Mesodermal cell (in vitro differentiated cells): ENCODE data around the gene RYR3.

ENCODE experiments used
- H3K27ac ChIP-seq: 2 replicates; pipeline ENCODE4 v1.7.0; 2013; ENCODE audit warnings: mild to moderate bottlenecking, low read depth, low read length, moderate library complexity; ENCODE audit not compliant: severe bottlenecking
- H3K36me3 ChIP-seq: 2 replicates; pipeline ENCODE4 v1.7.1; 2013; ENCODE audit warnings: mild to moderate bottlenecking, low read length, moderate library complexity; ENCODE audit not compliant: control insufficient read depth, insufficient read depth
- H3K4me1 ChIP-seq: one replicate; pipeline ENCODE4 v1.7.1; 2013; ENCODE audit warnings: mild to moderate bottlenecking, low read length; ENCODE audit not compliant: insufficient read depth, control insufficient read depth, poor library complexity, severe bottlenecking
- H3K4me3 ChIP-seq: 2 replicates; pipeline ENCODE4 v1.7.0; 2013; ENCODE audit warnings: low read length, control low read depth, mild to moderate bottlenecking; ENCODE audit not compliant: insufficient read depth, poor library complexity, severe bottlenecking; ENCODE audit errors: extremely low read depth
- H3K9me3 ChIP-seq: 2 replicates; pipeline ENCODE4 v1.7.1; 2013; ENCODE audit warnings: mild to moderate bottlenecking, low read length, moderate library complexity; ENCODE audit not compliant: control insufficient read depth
- WGBS, 2 experiments: methylation state at CpG; one replicate each; pipeline ENCODE4 v1.1.5; 2013; ENCODE audit warnings: missing lambda C conversion rate in 2 of 2; ENCODE audit not compliant: insufficient coverage in 2 of 2; 5-methylcytosine and 5-hydroxymethylcytosine counted together

The RYR3 gene

DNA sequence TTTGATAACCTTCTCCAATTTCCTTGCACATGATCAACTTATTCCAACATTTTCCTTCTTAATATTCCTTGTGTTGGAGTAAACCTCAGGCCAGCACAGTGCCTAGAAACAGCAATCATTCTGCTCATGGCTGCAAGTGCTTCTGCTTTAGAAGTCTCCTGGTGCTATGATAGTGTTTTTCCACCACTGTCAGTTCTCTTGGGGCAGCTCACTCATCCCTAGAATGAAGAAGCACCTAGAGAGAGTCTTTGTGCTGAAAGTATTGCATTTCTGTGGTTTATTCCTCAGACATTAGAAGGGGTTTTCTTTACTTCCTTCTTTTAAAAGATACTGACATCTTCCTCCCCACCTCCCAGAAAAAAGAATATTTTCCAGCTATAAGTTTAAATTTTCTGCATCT is 183.5 kb downstream of the RYR3 start:
- Histone ChIP-seq H3K4me3 (no peak overlapping the region), H3K9me3 (peaks cover 2% of the 10 kb centered on the region), H3K36me3 (no peaks in the 10 kb centered on the region), H3K27ac (no peak overlapping the region), H3K4me1 (peaks cover 5% of the 10 kb centered on the region)

DNA sequence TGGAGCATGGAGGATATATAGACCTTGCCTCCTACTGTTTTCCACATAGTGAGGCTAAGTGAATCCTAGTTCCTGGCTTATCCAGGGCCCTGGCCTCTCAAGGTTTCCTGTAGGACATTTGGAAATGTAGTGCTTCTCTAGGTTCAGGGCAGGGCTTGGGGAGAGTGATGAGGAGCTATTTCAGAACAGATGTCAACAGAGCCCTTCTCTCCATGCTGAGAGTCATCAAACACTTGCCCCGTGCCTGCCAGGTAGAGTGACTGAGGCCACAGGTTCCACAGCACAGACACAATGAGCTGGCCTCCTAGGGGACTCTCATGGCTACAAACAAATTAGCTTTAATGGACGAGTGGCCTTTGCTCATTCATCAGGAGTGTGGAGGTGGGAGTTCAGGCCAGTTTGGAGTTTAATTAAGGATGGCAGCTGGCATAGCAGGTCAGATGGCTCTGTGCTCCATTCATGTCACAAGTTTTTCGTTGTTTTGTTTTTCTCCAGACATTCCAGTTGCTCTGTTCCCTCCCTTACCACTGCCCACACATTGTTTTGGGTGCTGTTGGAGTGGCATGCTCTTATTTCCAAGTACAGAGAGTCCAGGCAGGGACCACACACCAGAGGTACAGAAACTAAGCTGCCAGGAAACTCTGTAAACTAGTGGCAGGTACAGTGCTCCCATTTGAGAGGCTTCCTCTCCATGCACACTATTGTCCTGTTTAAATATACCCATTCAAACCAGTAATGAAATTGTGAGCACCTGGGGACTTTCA is 189.8 kb downstream of the RYR3 start:
- WGBS, 2 experiments: 77 to 80% methylated on average over 1 to 2 of the region's 3 CpGs
- H3K4me1 ChIP-seq: no peaks in the 10 kb centered on the region
- no peaks in the 10 kb centered on the region for H3K9me3 ChIP-seq
- H3K36me3 ChIP-seq: no peaks in the 10 kb centered on the region
- H3K4me3 ChIP-seq: no peak overlapping the region
- H3K27ac ChIP-seq: no peak overlapping the region

DNA sequence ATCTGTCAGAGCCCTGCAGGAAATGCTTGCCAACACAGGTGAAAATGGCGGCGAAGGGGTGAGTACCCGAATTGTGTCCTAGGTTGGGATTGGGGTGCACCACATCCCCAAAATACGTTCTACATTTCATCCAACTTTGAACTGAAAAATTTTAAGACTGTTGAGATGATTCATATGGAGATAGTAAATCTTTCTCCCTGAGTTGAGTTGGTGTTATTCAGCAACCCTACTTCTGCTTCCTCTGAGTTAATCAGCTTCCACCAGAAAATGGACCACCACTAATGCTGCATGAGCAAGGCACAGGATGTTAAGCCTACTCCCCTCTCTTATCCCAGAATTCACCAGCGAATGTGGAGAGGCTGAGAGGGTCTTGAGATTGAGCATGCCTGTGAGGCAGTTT is 192.9 kb downstream of the RYR3 start:
- Histone ChIP-seq H3K36me3 (no peaks in the 10 kb centered on the region), H3K4me3 (no peak overlapping the region), H3K27ac (no peak overlapping the region), H3K9me3 (no peaks in the 10 kb centered on the region), H3K4me1 (peaks cover 10% of the 10 kb centered on the region)
- no CpG with 5 or more reads among the region's 5 CpGs for WGBS, 2 experiments

DNA sequence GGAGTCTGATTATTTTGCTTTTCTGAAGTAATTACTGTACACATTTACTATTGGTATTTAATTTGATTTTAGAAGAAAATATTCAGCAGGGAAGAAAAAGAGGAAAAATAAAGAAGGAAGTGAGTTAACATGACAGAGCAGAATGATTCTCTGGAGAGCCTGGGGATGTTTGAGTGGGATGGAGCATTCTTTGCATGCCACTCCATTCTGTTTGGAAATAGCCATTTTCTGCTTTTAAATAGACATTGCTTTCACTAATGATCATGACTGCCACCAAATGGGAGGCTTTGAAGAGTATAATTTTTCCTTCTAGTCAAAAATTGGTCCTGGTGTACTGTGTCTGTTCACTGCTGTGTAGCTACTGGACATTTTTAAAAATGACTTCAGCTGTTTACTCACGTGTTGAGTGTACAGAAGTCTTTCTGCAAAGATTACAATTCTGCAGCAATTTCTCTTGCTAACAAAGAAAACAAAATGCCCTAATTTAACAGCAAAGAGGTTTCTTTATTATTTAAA is 196.1 kb downstream of the RYR3 start:
- Histone ChIP-seq H3K36me3 (no peaks in the 10 kb centered on the region), H3K4me3 (no peak overlapping the region), H3K27ac (no peak overlapping the region), H3K4me1 (peaks cover 10% of the 10 kb centered on the region), H3K9me3 (no peaks in the 10 kb centered on the region)
- no CpG with 5 or more reads among the region's 1 CpG for WGBS, 2 experiments

DNA sequence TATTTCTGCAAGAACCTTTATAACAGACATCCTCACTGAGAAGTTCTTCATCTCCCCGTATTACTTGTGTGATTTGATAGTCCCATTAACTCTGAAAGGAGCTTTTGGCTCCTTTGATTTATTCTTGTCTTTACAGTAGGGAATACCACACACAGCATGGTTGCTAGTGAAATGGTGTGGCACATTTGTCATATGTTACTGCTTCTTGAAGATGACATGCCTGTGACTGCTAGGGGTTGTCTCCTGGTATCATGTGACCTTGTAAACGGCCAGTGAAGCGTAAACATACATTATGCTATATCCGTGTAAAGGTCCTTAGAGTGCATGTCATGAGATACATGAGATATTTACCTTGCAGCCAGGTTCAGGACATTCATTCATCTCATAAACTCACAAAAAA is 197.9 kb downstream of the RYR3 start:
- no peak overlapping the region for H3K4me3 ChIP-seq
- no peaks in the 10 kb centered on the region for H3K36me3 ChIP-seq
- WGBS, 2 experiments: 100% methylated on average over 3 of the region's 4 CpGs; no CpG with 5 or more reads in 1 of the 2 experiments

DNA sequence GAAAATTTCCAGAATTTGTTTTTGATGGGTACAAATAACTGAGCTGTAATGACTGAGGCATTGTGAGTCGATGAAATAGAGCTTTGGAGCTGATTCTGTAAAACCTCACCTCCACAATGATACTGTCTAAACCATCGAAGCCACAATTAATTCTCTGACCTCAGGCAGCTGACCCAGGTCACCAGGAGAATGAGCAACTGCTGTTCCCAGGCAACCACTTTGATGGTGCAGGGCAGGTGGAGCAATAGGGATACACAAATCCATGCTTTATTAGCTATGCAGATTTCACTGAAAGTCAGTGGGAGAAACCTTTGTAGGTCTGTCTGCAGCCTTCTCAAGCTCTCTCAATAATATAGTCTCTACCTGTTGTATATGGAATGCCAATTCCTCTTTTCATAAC is 204.4 kb downstream of the RYR3 start:
- H3K36me3 ChIP-seq: no peaks in the 10 kb centered on the region
- H3K4me1 ChIP-seq: peaks cover 14% of the 10 kb centered on the region
- H3K4me3 ChIP-seq: no peak overlapping the region
- H3K27ac ChIP-seq: no peak overlapping the region
- no peaks in the 10 kb centered on the region for H3K9me3 ChIP-seq
- 80 to 92% methylated on average over 1 to 2 of the region's 2 CpGs for WGBS, 2 experiments

More for the DNA sequence above, 197.9 kb downstream of the RYR3 start:
- H3K4me1 ChIP-seq: peaks cover 10% of the 10 kb centered on the region
- no peak overlapping the region for H3K27ac ChIP-seq
- H3K9me3 ChIP-seq: no peaks in the 10 kb centered on the region

DNA sequence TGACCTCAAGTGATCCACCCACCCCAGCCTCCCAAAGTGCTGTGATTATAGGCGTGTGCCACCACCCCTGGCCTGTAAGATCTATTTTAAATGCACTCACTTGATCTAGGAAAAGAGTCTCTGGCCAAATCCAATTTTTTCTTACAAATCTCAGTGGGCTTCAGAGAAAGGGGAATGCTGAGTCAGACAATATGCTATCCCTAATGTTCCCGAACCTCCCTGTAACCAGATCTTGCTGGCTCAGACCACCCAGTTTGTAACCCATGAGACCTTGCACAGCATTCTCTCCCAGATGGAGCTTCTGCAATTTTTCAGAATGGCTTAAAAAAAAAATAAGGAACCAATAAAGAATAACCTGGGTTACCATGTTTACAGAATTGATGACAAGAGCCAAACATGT is 205.8 kb downstream of the RYR3 start:
- no peak overlapping the region for H3K4me3 ChIP-seq
- H3K27ac ChIP-seq: no peak overlapping the region
- H3K36me3 ChIP-seq: no peaks in the 10 kb centered on the region
- no peaks in the 10 kb centered on the region for H3K9me3 ChIP-seq
- H3K4me1 ChIP-seq: peaks cover 14% of the 10 kb centered on the region
- 81 to 86% methylated on average over 2 of the region's 2 CpGs for WGBS, 2 experiments

DNA sequence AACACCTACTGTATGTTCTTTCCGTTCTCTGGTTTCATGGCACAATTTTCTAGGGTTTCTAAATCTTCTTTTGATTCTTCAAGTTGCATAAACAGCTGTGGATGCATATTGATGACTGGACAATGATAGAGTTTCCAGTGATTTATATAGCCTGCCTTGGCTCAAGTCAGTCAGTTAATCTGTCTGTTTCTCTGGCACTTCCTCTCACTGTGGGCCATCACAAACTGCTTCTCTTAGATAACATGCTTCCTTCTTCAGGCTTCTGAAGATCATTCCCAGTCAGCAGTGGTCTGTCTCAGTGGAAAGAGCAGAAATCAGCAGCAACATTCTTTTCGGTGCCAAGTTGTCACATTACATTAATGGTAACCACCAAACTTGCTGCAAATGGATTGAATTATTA is 207.2 kb downstream of the RYR3 start:
- Histone ChIP-seq H3K27ac (no peak overlapping the region), H3K9me3 (peaks cover 4% of the 10 kb centered on the region), H3K4me3 (no peak overlapping the region), H3K4me1 (peaks cover 14% of the 10 kb centered on the region), H3K36me3 (no peaks in the 10 kb centered on the region)
- 71% methylated on average over 1 of the region's 2 CpGs; no CpG with 5 or more reads in 1 of the 2 experiments for WGBS, 2 experiments

DNA sequence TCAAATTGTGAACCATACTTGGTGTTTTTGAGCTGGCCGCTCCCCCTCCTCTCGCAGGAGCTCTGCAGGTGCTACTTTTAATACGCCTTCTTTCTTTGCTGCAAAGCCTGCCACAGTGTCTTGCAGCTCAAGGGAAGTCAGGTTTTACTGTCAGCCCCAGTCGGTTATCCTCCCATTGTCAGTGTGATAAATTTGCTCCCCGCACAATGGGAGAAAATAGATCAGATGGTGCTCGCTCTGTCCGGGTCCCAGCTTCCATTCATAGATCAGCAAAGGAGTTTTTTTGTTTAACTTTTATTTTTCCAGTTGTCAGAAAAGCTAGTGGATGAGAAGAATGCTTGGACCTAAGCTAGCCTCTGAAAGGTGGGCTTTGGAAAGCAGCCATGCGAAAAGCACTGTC is 207.7 kb downstream of the RYR3 start:
- Histone ChIP-seq H3K4me1 (peaks cover 14% of the 10 kb centered on the region), H3K27ac (no peak overlapping the region), H3K9me3 (peaks cover 4% of the 10 kb centered on the region), H3K4me3 (no peak overlapping the region), H3K36me3 (no peaks in the 10 kb centered on the region)
- WGBS, 2 experiments: 93 to 97% methylated on average over 3 to 5 of the region's 8 CpGs

DNA sequence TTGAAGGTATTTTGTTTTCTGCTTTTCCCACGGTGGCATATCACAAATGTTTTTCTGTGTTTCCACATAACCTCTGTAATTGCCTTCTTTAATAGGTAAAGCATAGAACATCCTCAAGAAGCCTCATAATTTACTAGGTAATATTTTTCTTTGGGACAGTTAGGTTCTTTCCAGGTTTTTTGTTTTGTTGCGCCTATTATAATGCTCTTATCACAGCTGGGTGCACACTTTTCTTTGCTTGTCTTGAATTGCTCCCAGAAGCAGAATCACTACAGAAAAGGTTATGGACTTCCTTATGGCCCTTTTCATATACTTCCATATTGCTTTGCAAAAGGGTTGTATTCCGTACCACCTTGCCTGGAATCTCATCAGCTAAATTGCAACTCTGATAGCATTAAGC is 213.5 kb downstream of the RYR3 start:
- 90 to 100% methylated on average over 1 to 2 of the region's 3 CpGs for WGBS, 2 experiments
- Histone ChIP-seq H3K36me3 (no peaks in the 10 kb centered on the region), H3K9me3 (peaks cover 4% of the 10 kb centered on the region), H3K4me1 (peaks cover 4% of the 10 kb centered on the region), H3K27ac (no peak overlapping the region), H3K4me3 (no peak overlapping the region)

DNA sequence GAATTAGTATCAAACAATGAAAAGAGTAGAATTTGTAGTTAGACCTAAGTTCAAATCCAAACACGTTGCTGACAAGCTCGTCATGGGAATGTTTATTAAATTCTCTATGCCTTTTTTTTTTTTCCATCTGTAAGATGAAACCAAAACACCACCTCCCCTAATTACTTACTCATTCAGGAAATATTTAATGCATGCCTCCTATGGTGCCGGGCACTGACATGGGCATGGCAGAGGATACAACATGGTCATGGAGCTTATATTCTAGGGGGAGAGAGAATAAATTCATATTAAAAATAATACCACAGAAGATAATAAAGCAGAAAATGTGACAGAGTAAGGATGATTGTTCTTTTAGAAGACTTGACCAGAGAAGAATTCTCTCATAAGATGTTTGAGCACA is 215.8 kb downstream of the RYR3 start:
- no peaks in the 10 kb centered on the region for H3K36me3 ChIP-seq
- H3K27ac ChIP-seq: no peak overlapping the region
- no CpG with 5 or more reads among the region's 3 CpGs for WGBS, 2 experiments
- no peak overlapping the region for H3K4me3 ChIP-seq
- peaks cover 4% of the 10 kb centered on the region for H3K9me3 ChIP-seq
- peaks cover 4% of the 10 kb centered on the region for H3K4me1 ChIP-seq
